HT1080 (cell line): Measurements from ENCODE around the gene PSMD1. TPM values are rescaled to one million over a fixed set of nuclear protein-coding genes. Genes with fewer than 3 reads are reported as not detected.
A peak's percentile ranks its signal among the peaks of the same experiment; 100 is the strongest.
"Not testable (repeated sequence)": the region's sequence is repeated elsewhere in the genome, so short reads cannot be mapped to it uniquely, and the experiment has no call there.

Experiments used
- DNase-seq: peaks from one replicate; pipeline ENCODE4 v3.0.0-alpha.2; 2015; ENCODE audit warnings: low read depth
- total RNA-seq: library from RNA; depleted of rRNA; stranded (reverse); fragments of >200 nt; shearing (Covaris generic); gene quantifications from 2 replicates; pipeline ENCODE4 v1.2.3, GENCODE V29; 2014

PSMD1 gene
- total RNA-seq, 1 experiment from 2014 or later: 150 TPM

DNA sequence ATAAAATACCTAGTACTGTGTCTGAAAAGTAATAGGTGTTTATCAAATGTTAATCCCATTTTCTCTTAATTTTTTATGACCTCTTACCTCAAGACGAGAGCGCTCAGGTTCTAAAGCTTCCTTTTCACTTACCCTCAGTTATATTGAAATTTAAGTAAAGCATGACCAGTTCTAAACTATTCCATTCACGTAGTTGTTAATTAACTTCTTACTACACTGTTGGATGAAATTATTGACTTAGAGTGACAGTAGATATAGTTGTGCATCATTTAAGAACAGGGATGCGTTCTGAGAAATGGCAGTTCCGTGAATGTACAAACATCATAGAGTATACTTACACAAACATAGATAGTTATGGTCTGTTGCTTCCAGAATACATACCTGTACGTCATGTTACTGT is 88.2 kb downstream of the PSMD1 start:
- no peak for DNase-seq

DNA sequence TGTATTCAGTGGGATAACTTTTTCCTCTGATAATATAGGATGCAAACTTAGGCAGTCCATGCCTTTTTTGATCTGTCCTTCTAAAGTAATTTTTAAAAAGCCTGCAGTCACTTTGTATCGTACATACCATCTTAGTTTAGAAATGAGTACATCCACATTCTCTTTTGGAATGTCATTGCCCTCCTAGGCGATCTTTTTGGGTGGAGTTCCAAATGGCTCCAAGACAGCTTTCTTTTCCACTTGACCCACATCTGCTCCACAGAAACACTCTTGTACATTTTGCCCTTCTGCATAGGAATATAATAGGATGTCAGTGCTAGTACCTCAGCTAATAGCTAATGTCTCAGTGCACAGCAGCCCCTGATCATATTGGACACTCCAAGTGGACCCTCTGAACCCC is 90.0 kb downstream of the PSMD1 start:
- DNase-seq: no peak

DNA sequence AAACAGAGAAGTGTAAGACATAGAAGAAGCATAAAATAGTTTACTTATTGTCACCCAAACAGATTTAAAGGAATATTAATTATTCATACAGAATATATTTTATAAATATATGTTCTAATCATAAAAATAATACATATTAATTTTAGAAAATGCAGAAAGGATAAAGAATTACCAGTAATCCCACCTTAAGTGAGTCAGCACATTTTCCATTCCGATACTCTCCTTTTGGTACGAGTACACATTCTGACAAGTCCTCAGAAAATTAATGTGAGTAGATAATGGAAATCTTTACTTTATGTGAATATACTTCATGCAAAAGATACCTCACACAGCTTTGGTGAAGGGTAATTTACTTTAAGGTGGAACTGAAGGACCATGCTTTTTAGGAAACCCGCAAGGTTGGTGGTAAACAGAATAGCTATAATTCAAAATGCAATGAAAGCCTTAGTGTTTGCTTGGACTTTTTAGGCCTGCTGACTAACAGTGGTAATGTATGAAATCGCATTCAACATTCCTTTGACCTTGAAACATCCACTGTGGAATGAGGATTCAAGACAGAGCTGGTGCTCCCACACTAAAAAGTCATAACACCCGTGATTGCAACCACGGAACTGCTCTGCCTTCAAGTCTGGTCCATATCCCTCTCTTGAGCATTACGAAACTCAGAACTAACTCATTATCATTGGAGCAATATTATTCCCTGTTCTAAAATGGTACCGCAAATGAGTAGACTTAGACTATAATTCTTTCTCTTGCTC is 96.3 kb downstream of the PSMD1 start:
- DNase-seq: no peak

DNA sequence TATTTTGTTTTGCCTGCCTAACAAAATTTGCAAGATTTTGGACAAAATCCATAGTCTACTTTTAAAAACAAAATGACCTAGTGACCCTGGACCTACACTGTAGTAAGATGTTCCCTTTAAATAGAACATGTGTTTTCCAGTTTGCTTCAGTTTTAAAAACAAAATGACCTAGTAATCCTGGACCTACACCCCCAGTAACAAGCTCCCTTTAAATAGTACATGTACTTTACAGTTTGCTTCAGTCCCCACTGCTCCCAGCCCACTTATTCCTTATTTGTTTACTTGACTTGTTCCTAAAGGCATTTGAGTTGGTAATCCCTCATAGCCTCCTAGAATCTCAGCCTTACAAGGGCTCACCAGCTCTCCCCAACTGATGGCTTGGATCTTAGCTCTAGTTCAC is 102.6 kb downstream of the PSMD1 start:
- DNase-seq: no peak

DNA sequence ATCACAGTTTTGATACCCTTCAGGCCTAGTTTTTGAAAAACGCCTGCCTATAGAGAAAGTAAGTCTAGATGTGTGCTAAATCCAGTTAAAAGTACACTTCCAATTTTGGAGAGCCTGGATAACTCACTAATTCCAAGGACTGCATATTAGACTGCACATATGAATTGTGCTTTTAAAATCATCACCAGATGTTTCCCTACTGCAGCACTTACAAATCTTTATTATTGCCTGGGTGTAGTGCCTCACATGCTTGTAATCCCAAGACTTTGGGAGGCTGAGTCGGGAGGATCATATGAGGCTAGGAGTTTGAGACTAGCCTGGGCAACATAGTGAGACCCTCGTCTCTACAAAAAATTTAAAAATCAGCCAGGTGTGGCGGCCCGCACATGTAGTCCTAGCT is 104.0 kb downstream of the PSMD1 start:
- no peak for DNase-seq

DNA sequence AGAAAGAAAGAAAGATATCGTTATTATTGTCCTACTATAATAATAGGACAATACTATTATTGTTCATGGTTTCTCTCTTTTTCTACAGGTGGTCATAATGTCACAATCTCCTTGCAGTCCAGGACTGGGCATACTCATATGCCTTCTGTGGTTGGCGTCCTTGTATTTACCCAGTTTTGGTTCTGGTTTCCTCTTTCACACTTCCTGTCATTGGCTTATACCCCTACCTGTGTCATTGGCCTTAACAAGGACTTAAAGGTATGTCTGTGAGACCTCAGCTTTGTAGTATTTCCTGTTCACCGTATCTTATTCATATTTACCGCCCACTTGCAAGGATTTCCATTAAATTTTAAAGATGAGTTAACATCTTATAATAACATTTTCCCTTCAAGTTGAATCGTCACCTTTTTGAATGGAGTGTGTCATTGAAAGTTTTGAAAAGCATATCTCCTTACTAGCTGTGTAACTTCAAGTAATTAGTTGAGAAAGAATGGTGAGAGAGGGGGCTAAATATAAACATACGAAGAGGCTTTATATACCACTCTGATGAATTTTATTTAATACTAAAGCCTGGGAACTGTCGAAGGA is 104.7 kb downstream of the PSMD1 start:
- peak; percentile 79 for DNase-seq

DNA sequence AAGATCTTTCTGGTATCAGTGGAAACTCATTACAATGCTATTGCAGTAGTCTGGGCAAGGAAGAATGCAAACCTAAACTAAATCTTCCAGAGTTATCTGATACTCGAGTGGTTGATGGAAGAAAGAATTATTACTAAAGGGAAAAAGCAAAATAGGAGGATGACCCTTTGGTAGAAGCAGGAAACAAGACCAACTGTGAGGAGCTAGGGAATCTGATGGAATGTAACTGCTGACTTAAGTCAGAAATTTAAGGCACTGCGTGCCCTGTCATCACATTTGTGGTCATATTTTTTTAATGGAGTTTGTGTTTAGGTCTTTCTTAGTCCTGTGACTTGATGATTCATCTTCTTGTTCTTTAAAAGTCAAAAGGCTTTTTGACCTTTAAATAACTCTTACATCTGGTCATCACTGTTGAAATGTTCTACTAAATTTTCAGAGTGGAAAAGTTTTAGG is 105.2 kb downstream of the PSMD1 start:
- DNase-seq: peak; percentile 97

DNA sequence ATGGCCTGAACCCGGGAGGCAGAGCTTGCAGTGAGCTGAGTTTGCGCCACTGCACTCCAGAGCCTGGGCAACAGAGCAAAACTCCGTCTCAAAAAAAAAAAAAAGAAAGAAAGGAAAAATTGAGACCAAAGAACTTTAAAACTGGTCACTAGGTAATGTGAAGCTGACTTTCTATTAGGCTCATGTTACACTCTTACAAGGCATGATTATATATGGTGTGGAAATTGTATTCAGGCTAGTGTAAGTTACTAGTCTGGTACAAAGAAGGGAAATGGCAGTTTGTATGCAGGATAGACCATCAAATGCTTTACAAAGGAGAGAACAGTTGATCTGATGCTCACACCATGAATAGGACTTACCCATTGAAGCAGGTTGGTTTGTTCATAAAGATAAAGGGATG is 106.3 kb downstream of the PSMD1 start:
- DNase-seq: no peak

DNA sequence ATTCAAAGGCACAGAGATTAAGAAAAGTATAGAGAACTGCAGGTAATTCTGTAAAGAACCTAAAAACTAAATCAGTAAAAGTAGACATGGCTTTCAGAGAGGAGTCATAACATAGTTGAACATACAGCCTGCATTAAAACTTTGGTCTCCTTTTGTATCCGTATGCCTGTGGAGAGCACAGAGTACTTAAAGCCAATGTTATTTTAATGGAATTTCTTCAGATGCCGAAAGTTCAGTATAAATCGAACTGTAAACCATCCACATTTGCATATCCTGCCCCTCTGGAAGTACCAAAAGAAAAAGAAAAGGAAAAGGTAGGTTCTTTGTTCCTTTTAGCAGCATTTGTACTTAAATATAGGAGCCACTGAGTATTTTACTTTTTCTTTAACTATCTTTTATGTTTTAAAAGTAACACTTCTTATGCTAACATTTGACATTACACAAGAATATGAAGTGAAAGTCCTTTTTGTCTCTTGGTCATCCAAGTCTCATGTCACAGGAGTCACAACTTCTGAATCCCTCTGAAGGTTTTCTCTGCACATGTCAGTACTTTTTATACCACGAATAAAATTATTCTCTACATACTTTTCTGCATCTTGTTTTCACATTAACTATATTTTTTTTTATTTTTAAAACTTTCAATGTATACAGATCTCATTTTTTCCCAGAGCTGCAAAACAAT is 106.9 kb downstream of the PSMD1 start:
- no peak for DNase-seq

DNA sequence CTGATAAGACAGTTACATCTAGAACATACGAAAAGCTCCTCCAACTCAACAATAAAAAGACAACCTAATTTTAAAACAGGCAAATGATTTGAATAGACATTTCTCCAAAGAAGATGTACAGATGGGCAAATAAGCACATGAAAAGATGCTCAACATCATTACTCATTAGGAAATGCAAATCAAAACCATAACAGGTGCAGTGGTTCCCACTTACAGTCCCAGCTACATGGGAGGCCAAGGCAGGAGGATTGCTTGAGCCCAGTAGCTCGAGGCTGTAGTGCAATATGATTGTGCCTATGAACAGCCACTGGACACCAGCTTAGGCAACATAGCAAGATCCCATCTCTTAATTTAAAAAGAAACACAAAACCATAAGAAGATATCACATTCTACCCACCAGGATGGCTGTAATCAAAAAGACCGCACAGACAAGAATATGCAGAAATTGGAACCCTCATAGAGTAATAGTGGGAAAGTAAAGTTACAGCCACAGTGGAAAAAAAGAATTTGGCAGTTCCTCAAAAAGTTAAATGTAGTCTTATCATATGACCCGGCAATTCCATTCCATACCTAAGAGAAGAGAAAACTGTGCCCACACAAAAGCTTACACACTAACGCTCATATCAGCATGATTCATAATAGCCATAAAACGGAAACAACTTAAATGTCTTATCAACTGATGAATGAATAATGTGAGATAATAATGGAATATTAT is 111.2 kb downstream of the PSMD1 start:
- DNase-seq: no peak

DNA sequence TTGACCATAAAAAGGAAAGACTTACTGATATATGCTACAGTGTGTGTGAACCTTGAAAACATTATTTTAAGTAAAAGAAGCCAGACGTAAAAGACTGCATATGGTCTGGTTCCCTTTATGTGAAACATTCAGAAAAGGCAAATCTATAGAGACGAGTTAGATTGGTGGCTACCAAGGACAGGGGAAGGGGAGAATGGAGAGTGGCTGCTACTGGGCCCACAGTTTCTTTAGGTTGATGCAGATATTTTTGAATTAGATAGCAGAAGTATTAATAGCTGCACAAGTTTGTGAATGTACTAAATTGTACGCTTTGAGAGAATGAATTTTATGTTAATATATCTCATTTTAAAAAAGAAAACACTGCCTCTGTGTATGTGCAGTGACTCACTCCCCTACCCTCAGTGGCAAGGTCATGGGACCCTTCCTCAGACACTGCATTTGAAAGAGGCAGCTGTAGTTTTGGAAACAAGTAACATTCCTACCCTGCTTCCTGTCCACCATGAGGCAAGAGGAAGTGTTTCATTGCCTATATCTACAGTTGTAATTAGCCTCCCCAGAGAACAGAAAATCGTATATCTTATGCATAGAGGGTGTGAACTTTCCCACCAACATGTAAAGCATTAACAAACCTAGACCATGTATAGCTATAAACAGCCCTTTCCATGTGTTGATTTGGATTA is 111.9 kb downstream of the PSMD1 start:
- DNase-seq: no peak

DNA sequence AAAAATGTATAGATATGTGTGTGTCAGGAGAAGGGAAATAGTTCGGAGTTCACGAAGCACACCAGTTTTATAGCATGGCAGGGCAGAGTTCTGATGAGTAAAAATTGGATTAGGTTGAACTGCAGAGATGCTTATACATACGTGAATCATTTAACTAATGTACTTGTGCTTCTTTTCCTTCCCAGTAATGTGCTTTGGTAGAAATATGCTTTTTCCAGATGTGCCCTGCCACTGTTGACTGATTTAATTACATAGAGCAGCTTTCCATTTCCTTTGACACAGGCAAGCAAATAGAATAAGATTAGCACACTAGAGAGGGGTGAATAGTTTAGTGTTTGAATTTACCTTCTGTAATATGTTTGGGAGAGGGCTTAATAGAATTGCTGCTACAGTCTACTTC is 112.8 kb downstream of the PSMD1 start:
- DNase-seq: no peak

DNA sequence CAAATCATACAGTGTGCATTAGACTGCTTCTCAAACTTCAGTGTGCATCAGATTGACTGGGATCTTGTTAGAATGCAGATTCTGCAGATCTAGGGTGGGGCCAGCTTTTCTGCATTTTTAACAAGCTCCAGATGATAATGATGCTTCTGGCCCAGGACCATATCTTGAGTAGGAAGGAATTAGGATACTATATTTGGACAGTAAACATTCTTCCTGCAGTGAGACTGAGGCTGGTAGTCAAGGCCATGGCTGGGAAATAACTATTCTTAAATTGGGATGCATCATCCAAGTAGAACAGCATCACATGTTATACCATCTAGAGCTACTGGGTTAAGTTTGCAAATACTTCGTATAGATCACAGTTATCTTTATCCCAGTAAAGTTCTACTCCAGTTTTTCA is 113.4 kb downstream of the PSMD1 start:
- no peak for DNase-seq

DNA sequence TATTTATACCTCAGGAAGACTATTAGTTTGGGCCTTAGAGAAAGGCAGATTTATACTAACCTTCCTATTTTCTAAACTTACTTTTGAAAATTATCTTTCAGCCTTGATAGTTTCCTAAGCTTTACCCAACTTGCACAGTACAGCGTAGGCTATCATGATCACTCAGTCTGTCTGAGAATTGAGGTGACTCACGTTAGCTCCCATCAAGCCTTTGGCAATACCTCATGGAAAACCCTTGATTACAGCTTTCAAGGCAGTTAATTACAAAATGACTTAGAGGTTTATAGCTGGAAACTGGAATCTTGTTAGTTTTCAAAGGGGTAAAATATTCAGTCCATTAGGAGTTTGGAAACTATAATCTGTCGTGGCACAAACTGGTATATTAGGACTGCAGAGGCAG is 115.4 kb downstream of the PSMD1 start:
- DNase-seq: no peak

DNA sequence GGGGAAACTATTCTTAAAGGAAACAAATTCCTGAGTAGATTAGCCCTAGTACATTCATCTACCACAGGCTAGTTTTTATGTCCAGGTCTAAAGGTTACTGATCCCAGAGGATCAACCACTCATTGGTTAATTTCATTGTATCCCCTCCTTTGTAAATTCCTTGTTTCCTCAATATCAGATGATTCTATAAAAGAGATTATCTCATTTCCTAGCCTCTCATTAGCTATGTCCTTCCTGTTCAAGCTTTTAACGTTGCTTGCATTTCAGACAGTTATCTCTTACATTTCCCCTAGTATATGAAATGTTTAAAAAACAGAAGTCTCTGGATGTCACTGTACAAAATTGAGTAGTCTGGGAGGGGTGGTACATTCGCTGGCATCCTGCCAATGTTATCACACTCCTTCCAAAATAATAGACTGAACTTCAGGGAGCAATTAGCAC is 117.6 kb downstream of the PSMD1 start:
- no peak for DNase-seq

DNA sequence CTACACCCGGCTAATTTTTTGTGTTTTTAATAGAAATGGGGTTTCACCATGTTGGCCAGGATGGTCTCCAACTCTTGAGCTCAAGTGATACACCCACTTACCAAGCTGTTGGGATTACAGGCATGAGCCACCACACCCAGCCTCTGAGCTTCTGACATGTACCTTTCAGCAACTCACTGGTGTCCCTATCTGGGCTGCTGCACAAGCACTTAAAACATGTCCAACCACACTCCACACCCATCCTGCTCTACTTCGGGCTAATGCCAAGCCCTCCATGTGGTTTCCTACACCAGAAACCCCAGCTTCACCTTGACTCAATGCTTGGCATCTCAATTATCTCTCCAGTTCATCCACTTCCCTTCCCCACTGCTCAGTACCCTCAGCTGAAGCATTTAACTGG is 119.4 kb downstream of the PSMD1 start:
- no peak for DNase-seq

DNA sequence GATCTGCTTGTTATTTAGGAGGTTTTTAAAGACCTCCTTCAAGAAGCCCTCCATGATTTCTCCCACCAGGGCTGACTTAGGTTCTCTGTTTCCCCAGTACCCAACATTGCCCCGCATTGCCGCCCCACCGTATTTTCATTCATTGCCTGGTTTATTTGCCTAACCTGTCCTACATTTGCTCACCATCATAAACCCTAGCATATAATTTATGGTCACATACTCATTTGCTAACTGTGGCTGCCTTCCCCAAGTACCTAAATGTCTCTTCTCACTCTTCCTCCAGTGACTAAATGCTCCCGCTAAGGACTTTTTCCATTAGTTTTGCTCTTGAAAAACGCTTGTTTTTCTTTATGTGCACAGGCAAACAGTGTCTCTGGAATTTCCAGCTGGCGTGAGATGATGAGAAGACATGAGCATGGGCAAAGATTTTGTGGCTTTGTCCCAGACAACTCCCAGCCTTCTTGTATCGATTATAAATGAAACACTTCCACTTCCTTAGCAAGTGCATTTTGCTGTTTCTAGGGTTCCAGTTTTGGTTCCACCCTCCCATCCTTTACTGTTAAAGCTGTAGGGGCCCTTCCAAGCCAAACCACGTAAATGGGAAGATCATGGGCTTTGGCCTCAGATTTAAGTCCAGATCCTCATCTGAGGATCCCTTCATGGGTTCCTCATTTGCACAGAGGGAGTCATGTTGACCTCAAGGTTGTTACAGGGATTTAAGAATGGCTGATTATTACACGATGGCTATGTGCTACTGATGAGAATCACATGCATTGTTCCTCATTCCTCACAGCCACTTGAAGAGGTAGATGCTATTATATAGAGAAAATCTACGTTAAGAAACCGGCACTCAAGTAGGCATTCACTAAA is 120.7 kb downstream of the PSMD1 start:
- no peak for DNase-seq

DNA sequence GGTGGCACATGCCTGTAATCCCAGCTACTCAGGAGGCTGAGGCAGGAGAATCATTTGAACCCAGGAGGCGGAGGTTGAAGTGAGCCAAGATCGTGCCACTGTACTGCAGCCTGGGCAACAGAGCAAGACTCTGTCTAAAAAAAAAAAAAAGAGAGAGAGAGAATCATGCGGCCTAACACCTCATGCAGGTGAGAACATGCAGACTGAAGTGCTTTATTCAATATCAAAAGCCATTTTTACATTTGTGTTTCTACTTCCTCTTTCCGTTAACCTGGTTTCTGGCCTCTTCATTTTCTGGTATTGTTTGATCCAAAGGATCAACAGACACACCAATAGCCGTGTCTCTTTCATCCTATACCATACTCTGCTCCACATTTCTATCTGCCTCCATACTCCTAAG is 122.1 kb downstream of the PSMD1 start:
- not testable (repeated sequence) for DNase-seq

DNA sequence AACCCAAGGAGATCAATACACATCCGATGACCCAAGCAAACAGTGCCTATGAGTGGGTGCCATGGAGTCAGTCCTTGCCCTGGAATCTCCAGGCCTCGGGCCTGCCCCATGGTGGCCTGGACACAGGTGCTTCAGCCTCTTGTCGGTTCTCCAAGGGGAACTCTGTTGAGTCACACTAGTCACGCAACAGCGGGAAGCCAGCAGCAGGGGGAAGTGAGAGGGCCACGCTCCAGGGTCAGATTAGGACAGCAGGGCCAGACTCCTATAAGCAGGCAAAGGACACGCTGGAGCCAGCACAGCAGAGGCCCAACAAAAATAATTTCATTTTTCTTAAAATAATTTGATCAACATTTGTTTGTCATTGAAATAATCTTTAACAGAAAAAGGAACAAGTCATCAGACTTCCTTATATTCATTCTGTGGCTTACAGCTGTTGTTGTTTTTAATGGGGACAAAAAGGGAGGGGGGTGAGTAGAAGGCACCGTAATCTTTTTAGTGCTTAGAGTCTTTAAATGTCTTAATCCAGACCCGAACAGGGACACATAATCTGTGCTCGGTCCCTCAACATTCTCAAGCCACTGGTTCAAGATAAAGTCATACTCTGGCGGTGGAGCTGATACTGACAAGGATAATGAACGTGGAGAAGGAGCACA is 125.3 kb downstream of the PSMD1 start:
- peak; percentile 38 for DNase-seq

DNA sequence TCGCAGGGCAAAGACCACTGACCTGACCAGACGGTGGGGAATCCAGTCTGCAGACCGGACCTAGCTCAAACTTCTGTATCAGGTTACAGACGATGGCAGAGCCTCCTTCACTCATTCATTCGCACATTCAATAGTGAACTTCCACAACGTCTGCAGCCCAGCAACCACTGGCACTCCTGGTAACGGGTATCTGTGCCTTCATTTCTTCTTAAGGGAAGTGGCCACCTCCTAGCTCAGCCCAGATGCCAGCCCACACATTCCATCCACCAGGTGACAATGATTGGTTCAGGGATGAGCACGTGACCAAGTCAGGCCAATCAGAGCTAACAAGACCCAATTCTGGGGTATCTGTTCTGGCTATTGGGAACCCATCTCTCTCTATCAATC is 125.8 kb downstream of the PSMD1 start:
- DNase-seq: no peak
